Central memory CD8-positive, alpha-beta T cell (primary cell): ENCODE data around the gene CYTH1.
A peak's percentile ranks its signal among the peaks of the same experiment; 100 is the strongest.
"Not testable (repeated sequence)": the region's sequence is repeated elsewhere in the genome, so short reads cannot be mapped to it uniquely, and the experiment has no call there.

Experiments
- ATAC-seq: fragments of 150-1000 bp; cut with Tn5 transposase; replicated peaks from 2 replicates; pipeline ENCODE4 v1.10.0; 2022; ENCODE audit warnings: mild to moderate bottlenecking, moderate FRiP score, moderate number of reproducible peaks; ENCODE audit not compliant: poor library complexity, severe bottlenecking; ENCODE audit errors: extremely low read depth
- DNase-seq, 2 donors: peaks; one replicate each; pipeline ENCODE4 v3.0.0; 2021; ENCODE audit warnings: low spot score in 2 of 2
- H3K27ac Mint-ChIP-seq: one replicate; pipeline ENCODE4 v1.8.0; 2022; ENCODE audit warnings: low read depth, mild to moderate bottlenecking, moderate library complexity, mixed read lengths
- H3K27me3 Mint-ChIP-seq: one replicate; pipeline ENCODE4 v1.8.0; 2022; ENCODE audit warnings: mixed read lengths
- H3K36me3 Mint-ChIP-seq: one replicate; pipeline ENCODE4 v1.8.0; 2022; ENCODE audit warnings: mild to moderate bottlenecking, moderate library complexity, mixed read lengths; ENCODE audit not compliant: insufficient read depth
- H3K4me1 Mint-ChIP-seq: one replicate; pipeline ENCODE4 v1.8.0; 2022; ENCODE audit warnings: mixed read lengths
- H3K4me3 Mint-ChIP-seq: one replicate; pipeline ENCODE4 v1.8.0; 2022; ENCODE audit warnings: mild to moderate bottlenecking, moderate library complexity, mixed read lengths
- H3K9me3 Mint-ChIP-seq: one replicate; pipeline ENCODE4 v1.8.0; 2022; ENCODE audit warnings: mixed read lengths

The CYTH1 gene

GRCh38 chr17:78675836-78676235, 106.2 kb downstream of the CYTH1 start:
- peaks cover 85% of the 10 kb centered on the region for H3K36me3 Mint-ChIP-seq
- no peaks in the 10 kb centered on the region for H3K27me3 Mint-ChIP-seq
- peaks cover 11% of the 10 kb centered on the region for H3K4me1 Mint-ChIP-seq
- H3K27ac Mint-ChIP-seq, result peak overlapping the region; percentile 80
- ATAC-seq (no peak), DNase-seq (no peak)
- no peaks in the 10 kb centered on the region for H3K9me3 Mint-ChIP-seq
- no peak overlapping the region for H3K4me3 Mint-ChIP-seq

- no peaks in the 10 kb centered on the region for H3K9me3 Mint-ChIP-seq
- no peak for DNase-seq
- no peaks in the 10 kb centered on the region for H3K27me3 Mint-ChIP-seq
- ATAC-seq, result no peak
- H3K4me3 Mint-ChIP-seq, result no peak overlapping the region
- H3K4me1 Mint-ChIP-seq, result peaks cover 17% of the 10 kb centered on the region
- peaks cover 85% of the 10 kb centered on the region for H3K36me3 Mint-ChIP-seq
- H3K27ac Mint-ChIP-seq, result peak overlapping the region; percentile 80
Measured at GRCh38 chr17:78675316-78675616, 106.8 kb downstream of the CYTH1 start.

GRCh38 chr17:78674595-78675315, 107.3 kb downstream of the CYTH1 start:
- H3K4me3 Mint-ChIP-seq, result peak overlapping the region; percentile 6
- peak overlapping the region; percentile 80 for H3K27ac Mint-ChIP-seq
- no peak for DNase-seq
- H3K36me3 Mint-ChIP-seq, result peaks cover 85% of the 10 kb centered on the region
- no peak for ATAC-seq
- H3K27me3 Mint-ChIP-seq, result no peaks in the 10 kb centered on the region
- H3K4me1 Mint-ChIP-seq, result peaks cover 18% of the 10 kb centered on the region
- H3K9me3 Mint-ChIP-seq, result no peaks in the 10 kb centered on the region

GRCh38 chr17:78674156-78674555, 107.9 kb downstream of the CYTH1 start:
- Mint-ChIP-seq H3K27me3 (no peaks in the 10 kb centered on the region), H3K9me3 (no peaks in the 10 kb centered on the region), H3K27ac (peak overlapping the region; percentile 40), H3K4me3 (peak overlapping the region; percentile 6), H3K4me1 (peaks cover 23% of the 10 kb centered on the region), H3K36me3 (peaks cover 84% of the 10 kb centered on the region)
- no peak for DNase-seq
- no peak for ATAC-seq

GRCh38 chr17:78673395-78673794, 108.7 kb downstream of the CYTH1 start:
- peak overlapping the region; percentile 40 for H3K27ac Mint-ChIP-seq
- H3K36me3 Mint-ChIP-seq, result peaks cover 79% of the 10 kb centered on the region
- no peaks in the 10 kb centered on the region for H3K9me3 Mint-ChIP-seq
- no peak for ATAC-seq
- peaks cover 23% of the 10 kb centered on the region for H3K4me1 Mint-ChIP-seq
- DNase-seq, result no peak
- no peaks in the 10 kb centered on the region for H3K27me3 Mint-ChIP-seq
- no peak overlapping the region for H3K4me3 Mint-ChIP-seq

- Mint-ChIP-seq H3K27ac (peak overlapping the region; percentile 40), H3K36me3 (peaks cover 77% of the 10 kb centered on the region), H3K4me1 (peaks cover 23% of the 10 kb centered on the region), H3K9me3 (no peaks in the 10 kb centered on the region), H3K4me3 (no peak overlapping the region), H3K27me3 (no peaks in the 10 kb centered on the region)
- DNase-seq (no peak), ATAC-seq (no peak)
Measured at GRCh38 chr17:78672871-78673371, 109.2 kb downstream of the CYTH1 start.

GRCh38 chr17:78672005-78672404, 110.1 kb downstream of the CYTH1 start:
- DNase-seq, result no peak
- Mint-ChIP-seq H3K27me3 (no peaks in the 10 kb centered on the region), H3K4me3 (no peak overlapping the region), H3K27ac (no peak overlapping the region), H3K36me3 (peaks cover 70% of the 10 kb centered on the region), H3K9me3 (no peaks in the 10 kb centered on the region), H3K4me1 (peaks cover 24% of the 10 kb centered on the region)
- no peak for ATAC-seq

- H3K27me3 Mint-ChIP-seq, H3K27ac Mint-ChIP-seq, DNase-seq, H3K4me3 Mint-ChIP-seq, H3K9me3 Mint-ChIP-seq, ATAC-seq: not testable (repeated sequence)
- H3K36me3 Mint-ChIP-seq, result peaks cover 70% of the 10 kb centered on the region
- H3K4me1 Mint-ChIP-seq, result peaks cover 27% of the 10 kb centered on the region
Measured at GRCh38 chr17:78671726-78672001, 110.4 kb downstream of the CYTH1 start.

- Mint-ChIP-seq H3K9me3 (no peaks in the 10 kb centered on the region), H3K4me3 (no peak overlapping the region), H3K27ac (peak overlapping the region; percentile 88), H3K36me3 (peaks cover 69% of the 10 kb centered on the region), H3K27me3 (no peaks in the 10 kb centered on the region), H3K4me1 (peaks cover 33% of the 10 kb centered on the region)
- no peak for DNase-seq
- ATAC-seq, result no peak
Measured at GRCh38 chr17:78670850-78671725, 111.0 kb downstream of the CYTH1 start.

- ATAC-seq, result no peak
- Mint-ChIP-seq H3K36me3 (peaks cover 58% of the 10 kb centered on the region), H3K4me3 (peak overlapping the region; percentile 6), H3K9me3 (no peaks in the 10 kb centered on the region), H3K27ac (peak overlapping the region; percentile 68), H3K4me1 (peaks cover 43% of the 10 kb centered on the region), H3K27me3 (no peaks in the 10 kb centered on the region)
- DNase-seq, result no peak
Measured at GRCh38 chr17:78669975-78670518, 112.0 kb downstream of the CYTH1 start.

- H3K4me1 Mint-ChIP-seq, result peaks cover 44% of the 10 kb centered on the region
- peak overlapping the region; percentile 6 for H3K4me3 Mint-ChIP-seq
- no peaks in the 10 kb centered on the region for H3K9me3 Mint-ChIP-seq
- H3K27ac Mint-ChIP-seq, result peak overlapping the region; percentile 68
- no peak for ATAC-seq
- no peaks in the 10 kb centered on the region for H3K27me3 Mint-ChIP-seq
- H3K36me3 Mint-ChIP-seq, result peaks cover 58% of the 10 kb centered on the region
- DNase-seq, result no peak
Measured at GRCh38 chr17:78669256-78669974, 112.7 kb downstream of the CYTH1 start.

GRCh38 chr17:78668847-78669246, 113.2 kb downstream of the CYTH1 start:
- Mint-ChIP-seq H3K4me3 (no peak overlapping the region), H3K27me3 (no peaks in the 10 kb centered on the region), H3K9me3 (no peaks in the 10 kb centered on the region), H3K27ac (no peak overlapping the region), H3K4me1 (peaks cover 44% of the 10 kb centered on the region), H3K36me3 (peaks cover 58% of the 10 kb centered on the region)
- ATAC-seq (no peak), DNase-seq (no peak)
